K562 (cell line): Measurements from ENCODE around the gene SPATA33.

ENCODE experiments used
- CBX2 ChIP-seq: fragments of 200-600 bp; sonication (generic); IDR thresholded peaks from one replicate; pipeline ENCODE4 v1.6.1; 2012; ENCODE audit warnings: mild to moderate bottlenecking, low read length, inconsistent platforms; ENCODE audit not compliant: insufficient read depth, poor library complexity, severe bottlenecking
- CTCF ChIP-seq, 3 experiments: IDR thresholded peaks in 2 of 3; conservative IDR thresholded peaks in 1 of 3; 2 replicates each; pipeline ENCODE4 v1.5.1; 2011 to 2012; ENCODE audit warnings: low read length in 3 of 3, mild to moderate bottlenecking in 3 of 3, control low read depth in 2 of 3, improper control_type of control experiment in 1 of 3, inconsistent platforms in 1 of 3, low read depth in 1 of 3, mixed read lengths in 1 of 3, moderate library complexity in 1 of 3; ENCODE audit not compliant: insufficient read depth in 2 of 3
- ELF1 ChIP-seq: fragments of 200-800 bp; sonication (Bioruptor generic); IDR thresholded peaks from 2 replicates; pipeline ENCODE4 v1.6.1; 2016; ENCODE audit warnings: missing genetic modification characterization, missing compliant biosample characterization
- KDM5B ChIP-seq: fragments of 200-600 bp; sonication (generic); IDR thresholded peaks from 2 replicates; pipeline ENCODE4 v1.6.1; 2012; ENCODE audit warnings: low read depth, mild to moderate bottlenecking, moderate library complexity, low read length, control low read depth, inconsistent platforms; ENCODE audit not compliant: insufficient replicate concordance
- KLF6 ChIP-seq: fragments of 250-450 bp; sonication (Bioruptor Pico); IDR thresholded peaks from 2 replicates; pipeline ENCODE4 v1.4.0; 2020; ENCODE audit warnings: mild to moderate bottlenecking, moderate library complexity, borderline replicate concordance
- MAFG ChIP-seq: fragments of 450-650 bp; conservative IDR thresholded peaks from 2 replicates; pipeline ENCODE4 v1.6.1; 2016; ENCODE audit warnings: missing genetic modification characterization, missing compliant biosample characterization
- SAFB2 ChIP-seq: fragments of 200-400 bp; formaldehyde crosslinking; IDR thresholded peaks from 2 replicates; pipeline ENCODE4 v1.6.1; 2018; ENCODE audit warnings: borderline replicate concordance, low read length, low read depth, moderate library complexity; ENCODE audit not compliant: severe bottlenecking
- SIX5 ChIP-seq, 2 experiments: IDR thresholded peaks; 2 replicates each; pipeline ENCODE4 v1.6.1; 2011; ENCODE audit warnings: low read length in 2 of 2, borderline replicate concordance in 1 of 2, low read depth in 1 of 2, mild to moderate bottlenecking in 1 of 2, moderate library complexity in 1 of 2; ENCODE audit not compliant: insufficient read depth in 1 of 2
- TOE1 ChIP-seq, 2 experiments: fragments of 450-650 bp in 1 of 2; sonication (generic) in 1 of 2; formaldehyde crosslinking in 1 of 2; IDR thresholded peaks; 2 replicates each; pipeline versions ENCODE4 v1.7.1 to v1.8.0; 2016 to 2022; ENCODE audit warnings: borderline replicate concordance in 2 of 2, mild to moderate bottlenecking in 2 of 2, antibody characterized with exemption in 1 of 2, inconsistent platforms in 1 of 2, low read depth in 1 of 2, missing genetic modification reagents in 1 of 2, moderate library complexity in 1 of 2
- YY1 ChIP-seq, 3 experiments: IDR thresholded peaks; 2 replicates each; pipeline ENCODE4 v1.6.1; 2011; ENCODE audit warnings: low read length in 2 of 3, mild to moderate bottlenecking in 2 of 3, moderate library complexity in 2 of 3, borderline replicate concordance in 1 of 3, control low read depth in 1 of 3, low read depth in 1 of 3; ENCODE audit not compliant: insufficient read depth in 3 of 3, insufficient replicate concordance in 2 of 3, control insufficient read depth in 1 of 3, insufficient read length in 1 of 3; ENCODE audit errors: extremely low read depth in 1 of 3
- ZFX ChIP-seq: sonication (generic); formaldehyde crosslinking; IDR thresholded peaks from 2 replicates; pipeline ENCODE4 v1.8.0; 2022; ENCODE audit warnings: mild to moderate bottlenecking, missing genetic modification reagents, moderate library complexity
- ZNF76 ChIP-seq: fragments of 250-450 bp; sonication (Bioruptor Pico); IDR thresholded peaks from 2 replicates; pipeline ENCODE4 v1.4.0; 2020; ENCODE audit warnings: mild to moderate bottlenecking, moderate library complexity, borderline replicate concordance

DNA sequence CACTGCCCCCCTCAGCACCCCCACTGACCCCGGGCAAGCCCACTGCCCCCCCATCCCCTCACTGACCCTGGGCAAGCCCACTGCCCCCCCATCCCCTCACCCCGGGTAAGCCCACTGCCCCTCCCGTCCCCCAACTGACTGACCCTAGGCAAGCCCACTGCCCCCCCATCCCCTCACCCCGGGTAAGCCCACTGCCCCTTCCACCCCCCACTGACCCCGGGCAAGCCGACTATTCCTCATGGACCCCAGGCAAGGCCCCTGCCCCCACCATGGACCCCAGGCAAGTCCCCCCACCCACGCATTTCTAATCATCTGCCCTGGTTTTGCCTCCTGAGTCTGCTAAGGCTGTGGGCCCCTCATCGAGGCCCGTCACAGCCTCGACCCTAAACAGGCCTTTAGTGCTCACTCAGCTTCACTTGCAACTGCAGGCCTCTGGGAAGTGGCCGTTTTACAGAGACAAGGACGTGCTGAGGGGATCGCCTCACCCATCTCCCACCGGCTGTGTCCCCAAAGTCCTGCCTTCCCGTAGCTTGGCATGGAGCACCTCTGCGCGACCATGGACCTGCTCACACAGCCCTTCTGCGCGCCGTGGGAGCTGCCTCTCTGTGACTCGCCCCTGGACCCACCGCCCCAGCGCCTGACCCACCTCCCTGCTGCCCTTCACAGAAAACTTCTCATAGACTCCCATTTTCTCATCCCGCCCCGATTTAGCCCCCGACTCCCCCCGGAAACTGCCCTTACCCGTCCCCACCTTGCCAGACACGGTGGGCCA lies 59.5 kb downstream of the SPATA33 start:
- no peak for TF ChIP-seq KDM5B
- TF ChIP-seq TOE1 (IDR thresholded peaks at IDR 0.05; ENCODE audit: borderline replicate concordance): no peak
- TF ChIP-seq TOE1 (CRISPR knock-in tag; IDR thresholded peaks at IDR 0.05; ENCODE audit: borderline replicate concordance, low read depth): no peak
- no peak for TF ChIP-seq CTCF (IDR thresholded peaks at IDR 0.05 in 2 of 3, conservative IDR thresholded peaks at IDR 0.05 in 1 of 3; ENCODE audit: insufficient read depth in 2 of 3, low read depth in 1 of 3, low read length in 3 of 3)
- no peak for TF ChIP-seq CBX2
- TF ChIP-seq MAFG (tag): no peak
- TF ChIP-seq SIX5 (IDR thresholded peaks at IDR 0.05; ENCODE audit: borderline replicate concordance in 1 of 2, insufficient read depth in 1 of 2, low read depth in 1 of 2, low read length in 2 of 2): no peak
- TF ChIP-seq ELF1 (tag): no peak
- TF ChIP-seq YY1 (IDR thresholded peaks at IDR 0.05; ENCODE audit: borderline replicate concordance in 1 of 3, control insufficient read depth in 1 of 3, extremely low read depth in 1 of 3, insufficient read depth in 3 of 3, insufficient read length in 1 of 3, insufficient replicate concordance in 2 of 3, low read depth in 1 of 3, low read length in 2 of 3): no peak
- TF ChIP-seq KLF6 (CRISPR knock-in tag): no peak
- TF ChIP-seq ZNF76 (CRISPR knock-in tag): no peak
- TF ChIP-seq SAFB2: no peak
- TF ChIP-seq ZFX (CRISPR knock-in tag): no peak
